Stimulated activated naive CD8-positive, alpha-beta T cell treated with anti-CD3 and anti-CD28 coated beads, Interleukin-15, amount 100 ng/mL, for 72 hours (primary cell): ENCODE measurements around the gene IGHMBP2.

Experiments used
- ATAC-seq: fragments of 150-1000 bp; cut with Tn5 transposase; 2 replicates; pipeline ENCODE4 v1.10.0; 2021; ENCODE audit warnings: mild to moderate bottlenecking, moderate library complexity
- DNase-seq, 2 donors: peaks; one replicate each; pipeline ENCODE4 v3.0.0; 2021 to 2022
- H3K27ac Mint-ChIP-seq, 2 donors: one replicate each; pipeline ENCODE4 v1.8.0; 2022; ENCODE audit warnings: mild to moderate bottlenecking in 2 of 2, mixed read lengths in 2 of 2, moderate library complexity in 2 of 2
- H3K27me3 Mint-ChIP-seq: one replicate; pipeline ENCODE4 v1.8.0; 2022; ENCODE audit warnings: mixed read lengths
- H3K4me1 Mint-ChIP-seq: one replicate; pipeline ENCODE4 v1.8.0; 2022; ENCODE audit warnings: mild to moderate bottlenecking, mixed read lengths
- H3K4me3 Mint-ChIP-seq, 2 donors: one replicate each; pipeline ENCODE4 v1.8.0; 2022; ENCODE audit warnings: mild to moderate bottlenecking in 2 of 2, mixed read lengths in 2 of 2, moderate library complexity in 1 of 2
- H3K9me3 Mint-ChIP-seq, 2 donors: one replicate each; pipeline ENCODE4 v1.8.0; 2022; ENCODE audit warnings: mixed read lengths in 2 of 2

The IGHMBP2 gene

DNA sequence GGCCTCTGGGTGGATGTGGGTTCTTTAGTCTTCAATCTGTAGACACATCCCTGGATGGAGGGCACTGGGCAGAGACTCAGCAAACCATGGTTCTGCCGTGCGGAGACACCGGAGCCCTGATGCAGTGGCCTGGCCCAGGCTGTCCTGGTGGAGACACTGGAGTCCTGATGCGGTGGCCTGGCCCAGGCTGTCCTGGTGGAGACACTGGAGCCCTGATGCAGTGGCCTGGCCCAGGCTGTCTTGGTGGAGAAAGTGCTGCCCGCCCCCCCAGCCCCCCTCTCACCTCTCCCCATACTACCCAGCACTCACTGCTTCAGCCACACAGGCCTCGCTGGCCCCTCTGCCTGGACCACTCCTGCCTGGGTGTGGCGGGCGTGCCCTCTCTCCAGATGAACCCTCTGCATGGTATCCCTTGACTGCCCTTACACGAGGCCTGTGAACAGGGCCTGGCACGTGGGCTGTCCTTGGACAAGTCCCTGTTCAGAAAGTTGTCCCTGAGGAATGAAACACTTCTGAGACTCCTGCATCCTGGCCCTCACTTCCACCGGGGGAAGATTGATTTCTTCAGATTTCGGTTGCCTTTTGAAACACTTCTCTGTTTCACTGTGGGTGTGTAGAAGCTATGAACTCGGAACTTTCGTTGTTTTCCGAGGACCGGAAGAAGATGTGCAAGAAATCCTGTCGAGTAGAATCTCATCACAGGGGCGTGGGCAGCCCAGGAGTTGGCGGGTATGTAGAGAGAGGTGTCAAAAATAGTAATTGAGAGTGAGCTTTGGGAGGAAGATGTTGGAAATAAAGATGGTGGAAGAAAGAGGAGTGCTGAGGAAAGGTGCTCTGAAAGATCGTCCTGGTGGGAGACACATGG, 26.2 kb downstream of the IGHMBP2 start:
- Mint-ChIP-seq H3K4me3 (no peak overlapping the region), H3K27ac (no peak overlapping the region), H3K27me3 (no peaks in the 10 kb centered on the region), H3K4me1 (no peaks in the 10 kb centered on the region), H3K9me3 (peaks cover 8 to 11% of the 10 kb centered on the region in 2 donors)
- DNase-seq, result no peak
- no peak for ATAC-seq

GRCh38 chr11:68930991-68931855, 27.5 kb downstream of the IGHMBP2 start:
- H3K27me3 Mint-ChIP-seq, result no peaks in the 10 kb centered on the region
- DNase-seq (no peak), ATAC-seq (no peak)
- H3K27ac Mint-ChIP-seq, result peak overlapping the region in 1 of 2 donors; percentile 84
- H3K9me3 Mint-ChIP-seq, result peaks cover 0 to 1% of the 10 kb centered on the region in 2 donors
- H3K4me1 Mint-ChIP-seq, result no peaks in the 10 kb centered on the region
- H3K4me3 Mint-ChIP-seq, result no peak overlapping the region

DNA sequence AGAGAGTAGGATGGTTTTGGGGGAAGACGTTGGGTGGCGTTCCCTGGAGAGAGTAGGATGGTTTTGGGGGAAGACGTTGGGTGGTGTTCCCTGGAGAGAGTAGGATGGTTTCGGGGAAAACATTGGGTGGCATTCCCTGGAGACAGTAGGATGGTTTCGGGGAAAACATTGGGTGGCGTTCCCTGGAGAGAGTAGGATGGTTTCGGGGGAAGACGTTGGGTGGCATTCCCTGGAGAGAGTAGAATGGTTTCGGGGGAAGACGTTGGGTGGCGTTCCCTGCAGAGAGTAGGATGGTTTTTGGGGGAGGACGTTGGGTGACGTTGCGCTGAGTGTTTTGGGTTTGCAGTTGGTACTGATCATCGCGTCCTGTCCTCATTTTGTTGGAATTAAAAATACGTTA, 28.2 kb downstream of the IGHMBP2 start:
- peak overlapping the region in 1 of 2 donors; percentile 84 for H3K27ac Mint-ChIP-seq
- no peaks in the 10 kb centered on the region for H3K4me1 Mint-ChIP-seq
- no peaks in the 10 kb centered on the region for H3K9me3 Mint-ChIP-seq
- ATAC-seq (no peak), DNase-seq (no peak)
- H3K27me3 Mint-ChIP-seq, result no peaks in the 10 kb centered on the region
- H3K4me3 Mint-ChIP-seq, result no peak overlapping the region

- no peak overlapping the region for H3K4me3 Mint-ChIP-seq
- H3K27me3 Mint-ChIP-seq, result no peaks in the 10 kb centered on the region
- H3K27ac Mint-ChIP-seq, result no peak overlapping the region
Observed at GRCh38 chr11:68932358-68932757, 28.7 kb downstream of the IGHMBP2 start.

GRCh38 chr11:68932933-68933577, 29.4 kb downstream of the IGHMBP2 start:
- DNase-seq (no peak), ATAC-seq (no peak)
- H3K9me3 Mint-ChIP-seq, result no peaks in the 10 kb centered on the region
- H3K27ac Mint-ChIP-seq, result peak overlapping the region in 1 of 2 donors; percentile 82
- H3K27me3 Mint-ChIP-seq, result no peaks in the 10 kb centered on the region
- H3K4me1 Mint-ChIP-seq, result no peaks in the 10 kb centered on the region
- no peak overlapping the region for H3K4me3 Mint-ChIP-seq

More at GRCh38 chr11:68932358-68932757, 28.7 kb downstream of the IGHMBP2 start:
- no peaks in the 10 kb centered on the region for H3K9me3 Mint-ChIP-seq
- no peak for DNase-seq
- ATAC-seq, result no peak
- H3K4me1 Mint-ChIP-seq, result no peaks in the 10 kb centered on the region

DNA sequence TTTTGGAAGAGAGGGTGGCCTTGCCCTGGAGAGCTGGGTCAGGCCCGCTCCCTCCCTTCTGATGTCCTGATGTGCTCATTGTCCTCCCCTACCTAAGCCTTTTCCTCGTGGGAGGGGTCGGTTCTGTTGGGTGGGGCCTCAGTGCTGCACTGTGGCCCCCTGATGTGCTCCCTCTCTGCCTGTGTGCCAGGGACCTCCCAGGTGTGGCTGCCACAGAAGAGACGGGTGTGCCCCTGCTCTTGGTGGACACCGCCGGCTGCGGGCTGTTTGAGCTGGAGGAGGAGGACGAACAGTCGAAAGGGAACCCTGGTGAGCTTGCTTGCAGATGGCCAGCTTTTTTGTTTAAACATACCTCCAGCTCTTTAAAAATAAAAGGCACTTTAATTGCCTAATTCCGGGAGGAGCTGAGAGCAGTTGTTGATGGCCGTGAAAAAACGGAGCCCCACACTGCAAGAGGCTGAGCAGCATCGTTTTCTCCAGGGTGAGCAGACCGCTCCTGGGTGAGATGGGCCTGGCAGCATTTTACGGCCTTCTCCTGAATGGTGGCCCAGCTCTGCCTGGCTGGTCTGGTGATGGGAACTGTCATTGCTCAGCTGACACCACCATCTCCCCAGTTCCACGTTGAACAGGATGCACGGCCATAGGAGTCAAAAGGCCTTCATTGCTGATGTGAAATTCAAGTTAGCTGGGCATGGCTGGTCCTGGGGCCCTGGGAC, 30.1 kb downstream of the IGHMBP2 start:
- Mint-ChIP-seq H3K27ac (peak overlapping the region in 1 of 2 donors; percentile 82), H3K27me3 (no peaks in the 10 kb centered on the region), H3K4me3 (no peak overlapping the region), H3K9me3 (no peaks in the 10 kb centered on the region), H3K4me1 (no peaks in the 10 kb centered on the region)
- ATAC-seq (no peak), DNase-seq (no peak)

DNA sequence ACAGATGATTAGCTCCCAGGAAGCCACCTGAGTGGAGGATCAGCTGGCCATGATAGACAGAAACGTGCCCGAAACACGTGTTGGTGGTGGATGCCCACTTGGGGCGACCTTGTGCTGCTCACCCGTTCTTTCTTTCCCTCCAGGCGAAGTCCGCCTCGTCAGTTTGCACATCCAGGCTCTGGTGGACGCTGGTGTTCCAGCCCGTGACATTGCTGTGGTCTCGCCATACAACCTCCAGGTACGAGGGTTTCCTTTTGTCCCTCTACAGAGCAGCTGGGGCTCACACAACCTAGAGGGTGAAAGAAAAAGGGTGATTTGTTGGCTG, 30.6 kb downstream of the IGHMBP2 start:
- ATAC-seq (no peak), DNase-seq (no peak)
- H3K4me1 Mint-ChIP-seq, result no peaks in the 10 kb centered on the region
- H3K27ac Mint-ChIP-seq, result no peak overlapping the region
- H3K9me3 Mint-ChIP-seq, result no peaks in the 10 kb centered on the region
- no peaks in the 10 kb centered on the region for H3K27me3 Mint-ChIP-seq
- no peak overlapping the region for H3K4me3 Mint-ChIP-seq

DNA sequence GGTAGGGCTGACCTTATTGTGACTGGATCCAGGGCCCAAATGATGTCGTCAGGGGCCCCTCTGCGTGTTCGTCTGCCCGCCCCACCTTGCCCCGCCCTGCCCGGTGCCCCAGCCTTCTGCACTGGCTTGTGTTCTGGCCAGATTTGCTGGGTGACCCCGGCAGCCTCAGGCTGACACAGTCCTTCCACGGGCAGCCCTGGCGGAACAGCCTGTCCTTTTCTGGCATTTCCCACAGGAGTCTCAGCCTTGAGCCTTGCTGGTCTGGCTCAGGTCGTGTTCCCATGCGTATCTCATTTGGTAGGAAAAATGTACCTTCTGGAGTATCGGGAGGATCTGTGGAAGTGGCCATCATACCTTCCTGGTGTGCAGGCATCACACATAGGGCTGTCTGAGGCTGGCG, 31.0 kb downstream of the IGHMBP2 start:
- no peaks in the 10 kb centered on the region for H3K27me3 Mint-ChIP-seq
- ATAC-seq (no peak), DNase-seq (no peak)
- H3K9me3 Mint-ChIP-seq, result no peaks in the 10 kb centered on the region
- H3K27ac Mint-ChIP-seq, result no peak overlapping the region
- H3K4me3 Mint-ChIP-seq, result no peak overlapping the region
- H3K4me1 Mint-ChIP-seq, result no peaks in the 10 kb centered on the region

- H3K27ac Mint-ChIP-seq, result no peak overlapping the region
- no peak for DNase-seq
Observed at GRCh38 chr11:68935066-68935465, 31.4 kb downstream of the IGHMBP2 start.

DNA sequence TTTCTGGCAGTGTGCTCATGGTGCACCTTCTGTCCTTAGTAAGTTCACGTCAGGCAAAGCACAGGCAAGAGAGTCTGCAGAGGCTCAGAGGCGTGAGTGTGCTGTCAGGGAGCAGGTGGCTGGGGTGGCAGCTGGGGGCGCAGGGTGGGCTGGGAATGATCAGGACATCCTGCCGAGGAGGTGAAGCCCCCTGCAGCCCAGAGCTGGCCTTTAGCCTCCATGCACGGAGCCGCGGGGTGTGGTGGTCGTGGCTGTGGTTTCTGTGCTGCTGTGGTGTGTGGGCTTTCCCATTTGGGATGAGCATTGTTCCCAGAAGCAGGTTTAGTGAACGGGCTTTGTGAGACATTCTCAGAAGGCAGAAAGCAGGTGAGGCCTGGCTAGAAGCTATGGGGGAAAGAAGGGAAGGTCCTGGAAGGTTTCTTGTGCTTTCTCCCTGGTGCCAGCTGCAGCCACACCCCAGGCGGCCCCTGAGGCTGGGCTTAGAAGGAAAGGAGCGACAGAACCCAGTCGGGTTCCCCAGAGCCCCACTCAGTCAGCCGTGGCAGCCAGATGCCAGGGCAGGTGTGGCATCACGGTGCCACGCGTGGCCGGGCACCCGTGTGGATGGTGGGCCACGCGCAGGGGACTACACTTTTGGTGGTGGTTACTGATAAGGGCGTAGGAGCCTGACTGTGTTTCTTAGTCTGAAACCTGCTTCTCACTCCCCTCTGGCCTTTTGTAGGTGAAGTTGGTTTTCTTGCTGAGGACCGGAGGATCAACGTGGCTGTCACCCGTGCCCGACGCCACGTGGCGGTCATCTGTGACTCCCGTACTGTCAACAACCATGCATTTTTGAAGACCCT, 32.0 kb downstream of the IGHMBP2 start:
- Mint-ChIP-seq H3K27ac (peak overlapping the region in 1 of 2 donors; percentile 78), H3K4me3 (no peak overlapping the region), H3K27me3 (no peaks in the 10 kb centered on the region), H3K4me1 (no peaks in the 10 kb centered on the region), H3K9me3 (no peaks in the 10 kb centered on the region)
- DNase-seq, result no peak
- ATAC-seq, result no peak

More at GRCh38 chr11:68935066-68935465, 31.4 kb downstream of the IGHMBP2 start:
- H3K27me3 Mint-ChIP-seq, result no peaks in the 10 kb centered on the region
- no peak overlapping the region for H3K4me3 Mint-ChIP-seq
- no peaks in the 10 kb centered on the region for H3K4me1 Mint-ChIP-seq
- ATAC-seq, result no peak
- no peaks in the 10 kb centered on the region for H3K9me3 Mint-ChIP-seq

GRCh38 chr11:68936358-68936636, 32.6 kb downstream of the IGHMBP2 start:
- no peak overlapping the region for H3K27ac Mint-ChIP-seq
- no peaks in the 10 kb centered on the region for H3K9me3 Mint-ChIP-seq
- H3K4me3 Mint-ChIP-seq, result no peak overlapping the region
- ATAC-seq (no peak), DNase-seq (no peak)
- H3K4me1 Mint-ChIP-seq, result no peaks in the 10 kb centered on the region
- no peaks in the 10 kb centered on the region for H3K27me3 Mint-ChIP-seq

DNA sequence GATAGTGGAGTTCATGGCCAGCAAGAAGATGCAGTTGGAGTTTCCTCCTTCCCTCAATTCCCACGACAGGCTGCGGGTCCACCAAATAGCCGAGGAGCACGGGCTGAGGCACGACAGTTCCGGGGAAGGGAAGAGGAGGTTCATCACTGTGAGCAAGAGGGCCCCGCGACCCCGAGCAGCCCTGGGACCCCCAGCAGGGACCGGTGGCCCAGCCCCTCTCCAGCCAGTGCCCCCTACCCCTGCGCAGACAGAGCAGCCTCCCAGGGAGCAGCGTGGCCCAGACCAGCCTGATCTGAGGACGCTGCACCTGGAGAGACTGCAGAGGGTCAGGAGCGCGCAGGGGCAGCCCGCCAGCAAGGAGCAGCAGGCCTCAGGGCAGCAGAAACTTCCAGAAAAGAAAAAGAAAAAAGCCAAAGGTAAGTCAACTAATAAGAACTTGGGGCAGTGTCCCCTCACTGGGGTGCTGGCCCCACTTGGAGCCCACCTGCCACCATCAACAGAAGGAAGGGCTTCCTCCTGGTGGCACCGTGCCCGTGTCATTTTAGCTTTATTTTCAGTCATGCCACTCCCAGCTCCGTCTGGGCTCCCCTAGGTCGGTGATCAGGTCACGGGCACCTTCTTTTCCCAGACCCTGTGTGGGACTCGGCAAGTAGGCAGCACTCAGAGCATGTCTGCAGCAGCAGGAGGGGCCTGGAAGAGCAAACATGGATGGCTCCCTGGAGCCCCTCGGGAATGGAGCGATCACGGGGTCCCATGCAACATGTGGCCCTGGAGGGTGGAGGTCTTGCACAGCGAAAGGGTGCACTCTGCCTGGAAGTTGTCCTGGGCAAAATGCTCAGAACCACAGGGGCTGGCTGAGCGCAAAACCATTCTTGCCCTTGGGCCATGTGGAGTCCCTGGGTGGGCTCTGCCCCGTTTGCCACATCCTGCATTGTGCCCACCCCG, 33.3 kb downstream of the IGHMBP2 start:
- Mint-ChIP-seq H3K4me1 (no peaks in the 10 kb centered on the region), H3K4me3 (no peak overlapping the region), H3K27me3 (no peaks in the 10 kb centered on the region), H3K27ac (no peak overlapping the region), H3K9me3 (no peaks in the 10 kb centered on the region)
- ATAC-seq, result no peak
- no peak for DNase-seq

DNA sequence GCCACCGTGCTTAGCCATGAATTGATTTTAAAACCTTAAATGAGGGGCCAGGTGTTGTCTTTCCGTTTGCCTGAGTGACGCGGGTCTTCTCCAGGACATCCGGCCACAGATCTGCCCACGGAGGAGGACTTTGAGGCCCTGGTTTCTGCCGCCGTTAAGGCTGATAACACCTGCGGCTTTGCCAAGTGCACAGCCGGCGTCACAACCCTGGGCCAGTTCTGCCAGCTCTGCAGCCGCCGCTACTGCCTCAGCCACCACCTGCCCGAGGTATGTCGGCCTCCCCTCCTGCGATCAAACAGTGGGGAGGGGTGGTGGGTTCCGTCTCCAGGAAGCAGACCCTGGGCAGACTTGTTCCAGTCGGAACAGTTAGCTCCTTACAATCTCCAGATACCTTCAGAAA, 34.4 kb downstream of the IGHMBP2 start:
- Mint-ChIP-seq H3K27me3 (no peaks in the 10 kb centered on the region), H3K4me1 (no peaks in the 10 kb centered on the region), H3K4me3 (no peak overlapping the region), H3K27ac (peak overlapping the region in 1 of 2 donors; percentile 12), H3K9me3 (no peaks in the 10 kb centered on the region)
- no peak for DNase-seq
- ATAC-seq, result no peak
